Fibroblast of mammary gland (primary cell): ENCODE results near the gene MGST3.

ENCODE experiments used
- DNase-seq: peaks from one replicate; pipeline ENCODE4 v3.0.0-alpha.2; 2010; ENCODE audit warnings: low read depth
- H3K4me3 ChIP-seq: 2 replicates; pipeline ENCODE4 v1.5.1; 2011; ENCODE audit warnings: low read depth, mild to moderate bottlenecking, low read length, moderate library complexity; ENCODE audit not compliant: control insufficient read depth
- TF ChIP-seq, protein P1 (sequence below): conservative IDR thresholded peaks from 2 replicates; pipeline ENCODE4 v1.5.1; 2011; ENCODE audit warnings: low read depth, low read length, inconsistent platforms; ENCODE audit not compliant: control insufficient read depth, insufficient read depth

The MGST3 gene

GRCh38 chr1:165641231-165641987 is 10.4 kb downstream of the MGST3 start:
- H3K4me3 ChIP-seq: no peak overlapping the region
- peak; percentile 36 for DNase-seq

GRCh38 chr1:165644064-165644735 is 13.2 kb downstream of the MGST3 start:
- peak; percentile 22 for DNase-seq
- TF ChIP-seq, protein P1, sequence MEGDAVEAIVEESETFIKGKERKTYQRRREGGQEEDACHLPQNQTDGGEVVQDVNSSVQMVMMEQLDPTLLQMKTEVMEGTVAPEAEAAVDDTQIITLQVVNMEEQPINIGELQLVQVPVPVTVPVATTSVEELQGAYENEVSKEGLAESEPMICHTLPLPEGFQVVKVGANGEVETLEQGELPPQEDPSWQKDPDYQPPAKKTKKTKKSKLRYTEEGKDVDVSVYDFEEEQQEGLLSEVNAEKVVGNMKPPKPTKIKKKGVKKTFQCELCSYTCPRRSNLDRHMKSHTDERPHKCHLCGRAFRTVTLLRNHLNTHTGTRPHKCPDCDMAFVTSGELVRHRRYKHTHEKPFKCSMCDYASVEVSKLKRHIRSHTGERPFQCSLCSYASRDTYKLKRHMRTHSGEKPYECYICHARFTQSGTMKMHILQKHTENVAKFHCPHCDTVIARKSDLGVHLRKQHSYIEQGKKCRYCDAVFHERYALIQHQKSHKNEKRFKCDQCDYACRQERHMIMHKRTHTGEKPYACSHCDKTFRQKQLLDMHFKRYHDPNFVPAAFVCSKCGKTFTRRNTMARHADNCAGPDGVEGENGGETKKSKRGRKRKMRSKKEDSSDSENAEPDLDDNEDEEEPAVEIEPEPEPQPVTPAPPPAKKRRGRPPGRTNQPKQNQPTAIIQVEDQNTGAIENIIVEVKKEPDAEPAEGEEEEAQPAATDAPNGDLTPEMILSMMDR: no peak
- no peak overlapping the region for H3K4me3 ChIP-seq

More at GRCh38 chr1:165641231-165641987, 10.4 kb downstream of the MGST3 start:
- TF ChIP-seq, protein P1: no peak

GRCh38 chr1:165645654-165646366 is 14.8 kb downstream of the MGST3 start:
- TF ChIP-seq, protein P1: no peak
- H3K4me3 ChIP-seq: no peak overlapping the region
- peak; percentile 21 for DNase-seq

DNA sequence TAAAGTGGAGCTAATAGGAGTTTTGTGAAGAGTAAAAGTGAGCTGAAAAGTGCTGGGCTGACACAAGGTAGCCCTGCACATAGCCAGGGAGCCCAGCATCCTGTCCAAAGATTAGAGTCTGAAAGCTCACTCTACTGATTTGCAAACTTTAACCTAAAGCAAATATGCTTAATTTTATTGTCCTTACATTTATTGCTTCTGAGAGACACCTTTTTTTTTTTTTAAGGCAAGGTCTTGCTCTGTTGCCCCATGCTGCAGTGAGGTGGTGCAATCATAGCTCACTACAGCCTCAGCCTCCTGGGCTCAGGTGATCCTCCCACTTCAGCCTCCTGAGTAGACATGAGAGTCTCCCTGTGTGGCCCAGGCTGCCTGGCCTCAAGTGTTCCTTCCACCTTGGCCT is 16.5 kb downstream of the MGST3 start:
- no peak overlapping the region for H3K4me3 ChIP-seq
- no peak for DNase-seq
- TF ChIP-seq, protein P1: no peak

- no peak for DNase-seq
- TF ChIP-seq, protein P1: no peak
- H3K4me3 ChIP-seq: no peak overlapping the region
Measured at GRCh38 chr1:165647970-165648369, 16.9 kb downstream of the MGST3 start.

DNA sequence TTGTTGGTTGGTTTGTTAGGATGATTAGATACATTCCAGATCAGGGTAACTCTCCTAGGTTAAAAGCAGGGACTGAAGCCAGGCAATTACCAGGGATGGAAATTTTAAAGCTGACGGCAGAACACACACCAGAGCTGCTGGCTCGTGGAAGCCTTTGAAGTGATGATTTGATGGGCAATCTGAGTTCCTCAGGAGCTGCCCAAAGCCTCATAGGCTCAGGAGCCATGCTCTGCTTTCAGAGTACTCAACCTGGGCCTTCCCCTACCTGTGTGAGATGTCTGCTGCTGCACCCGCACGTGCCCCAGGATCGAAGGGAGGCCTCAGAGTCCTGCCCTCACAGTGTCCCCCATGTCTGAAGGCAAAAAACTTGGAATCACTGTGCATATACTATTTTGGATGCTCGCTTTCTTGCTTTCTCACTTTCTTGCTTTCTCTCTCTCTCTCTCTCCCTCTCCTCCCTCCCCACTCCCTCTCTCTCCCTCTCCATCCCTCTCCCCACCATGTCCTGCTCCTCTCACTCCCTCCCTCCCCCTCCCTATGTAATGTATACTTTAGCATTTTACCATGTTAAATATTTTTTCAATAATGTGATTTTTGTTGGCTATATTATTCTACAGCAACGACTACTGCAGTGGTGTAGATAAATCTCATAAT is 18.0 kb downstream of the MGST3 start:
- no peak for DNase-seq
- TF ChIP-seq, protein P1: no peak
- no peak overlapping the region for H3K4me3 ChIP-seq
